Loucy (cell line): Measurements from ENCODE around the gene MRPS15.
"Not testable (repeated sequence)": the region's sequence is repeated elsewhere in the genome, so short reads cannot be mapped to it uniquely, and the experiment has no call there.

Source experiments
- EZH2phosphoT487 ChIP-seq: fragments of 200-600 bp; IDR thresholded peaks from 2 replicates; pipeline ENCODE4 v1.6.1; 2018; ENCODE audit warnings: antibody characterized with exemption, mild to moderate bottlenecking, moderate library complexity, borderline replicate concordance
- TF ChIP-seq, protein P1 (sequence below): fragments of 200-600 bp; sonication (generic); conservative IDR thresholded peaks from 2 replicates; pipeline ENCODE4 v1.5.1; 2014; ENCODE audit warnings: mild to moderate bottlenecking, antibody characterized with exemption, low read length

DNA sequence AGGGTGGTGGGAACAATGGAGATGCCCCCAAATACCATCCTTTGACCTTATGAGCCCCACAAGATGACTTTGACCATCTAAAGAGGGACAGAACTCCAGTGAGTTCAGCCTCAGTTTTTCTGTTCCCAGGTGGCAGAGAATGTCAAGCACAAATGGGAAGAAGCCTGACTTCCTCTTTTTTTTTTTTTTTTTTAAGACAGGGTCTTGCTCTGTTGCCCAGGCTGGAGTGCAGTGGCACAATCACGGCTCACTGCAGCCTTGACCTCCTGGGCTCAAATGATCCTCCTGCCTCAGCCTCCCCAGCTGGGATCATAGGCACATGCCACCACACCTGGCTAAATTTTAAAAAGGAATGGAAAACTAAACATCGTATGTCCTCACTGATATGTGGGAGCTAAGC is 47.0 kb upstream of the MRPS15 start:
- TF ChIP-seq, protein P1, sequence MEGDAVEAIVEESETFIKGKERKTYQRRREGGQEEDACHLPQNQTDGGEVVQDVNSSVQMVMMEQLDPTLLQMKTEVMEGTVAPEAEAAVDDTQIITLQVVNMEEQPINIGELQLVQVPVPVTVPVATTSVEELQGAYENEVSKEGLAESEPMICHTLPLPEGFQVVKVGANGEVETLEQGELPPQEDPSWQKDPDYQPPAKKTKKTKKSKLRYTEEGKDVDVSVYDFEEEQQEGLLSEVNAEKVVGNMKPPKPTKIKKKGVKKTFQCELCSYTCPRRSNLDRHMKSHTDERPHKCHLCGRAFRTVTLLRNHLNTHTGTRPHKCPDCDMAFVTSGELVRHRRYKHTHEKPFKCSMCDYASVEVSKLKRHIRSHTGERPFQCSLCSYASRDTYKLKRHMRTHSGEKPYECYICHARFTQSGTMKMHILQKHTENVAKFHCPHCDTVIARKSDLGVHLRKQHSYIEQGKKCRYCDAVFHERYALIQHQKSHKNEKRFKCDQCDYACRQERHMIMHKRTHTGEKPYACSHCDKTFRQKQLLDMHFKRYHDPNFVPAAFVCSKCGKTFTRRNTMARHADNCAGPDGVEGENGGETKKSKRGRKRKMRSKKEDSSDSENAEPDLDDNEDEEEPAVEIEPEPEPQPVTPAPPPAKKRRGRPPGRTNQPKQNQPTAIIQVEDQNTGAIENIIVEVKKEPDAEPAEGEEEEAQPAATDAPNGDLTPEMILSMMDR = not testable (repeated sequence)
- not testable (repeated sequence) for TF ChIP-seq EZH2phosphoT487
